ENCODE measurements around the gene GOLGA2.

Gene GOLGA2
- 26.7 to 100.0 (median 75.4) reads per million in 18 experiments for total RNA-seq

GRCh38 chr9:128275198-128276007 is at the start of gene GOLGA2:
Gene GOLGA2, minus strand, starts transcription at chr9:128276007. Its CDS starts 31 bp downstream, at chr9:128275976.
- DNase-seq, result no peak

GRCh38 chr9:128324401-128324800 is 48.6 kb upstream of the GOLGA2 start:
- DNase-seq, result no peak

- DNase-seq, result peak; percentile 14 to 52
These were observed 48.0 kb upstream of the GOLGA2 start for GRCh38 chr9:128323791-128324190.

GRCh38 chr9:128323212-128323730 is 47.5 kb upstream of the GOLGA2 start:
- DNase-seq, result no peak

GRCh38 chr9:128322404-128323211 is 46.8 kb upstream of the GOLGA2 start, which contains the start of the genes COQ4 and TRUB2:
Gene COQ4, plus strand, starts transcription at chr9:128322839. Its CDS starts 20 bp downstream, at chr9:128322859.
Gene TRUB2, minus strand, starts transcription at chr9:128322447. Its CDS starts 39 bp downstream, at chr9:128322408.
- peak; percentile 94 for DNase-seq

GRCh38 chr9:128321879-128322403 is 46.1 kb upstream of the GOLGA2 start:
- DNase-seq, result no peak

- DNase-seq, result no peak
These were observed 45.5 kb upstream of the GOLGA2 start for GRCh38 chr9:128321343-128321742.

- DNase-seq, result no peak
These were observed 41.8 kb upstream of the GOLGA2 start for GRCh38 chr9:128317629-128318028.

- DNase-seq, result no peak
These were observed 40.6 kb upstream of the GOLGA2 start for GRCh38 chr9:128316421-128316820.

- no peak for DNase-seq
These were observed 38.9 kb upstream of the GOLGA2 start for GRCh38 chr9:128314697-128315096.

- DNase-seq, result no peak
These were observed 34.7 kb upstream of the GOLGA2 start for GRCh38 chr9:128310461-128310860.

- DNase-seq, result no peak
These were observed 33.7 kb upstream of the GOLGA2 start for GRCh38 chr9:128309551-128309950.

- no peak for DNase-seq
These were observed 29.1 kb upstream of the GOLGA2 start for GRCh38 chr9:128304971-128305288.

- no peak for DNase-seq
These were observed 28.5 kb upstream of the GOLGA2 start for GRCh38 chr9:128304136-128304970.

- DNase-seq, result no peak
These were observed 23.0 kb upstream of the GOLGA2 start for GRCh38 chr9:128298535-128299482.

- DNase-seq, result no peak
These were observed 21.5 kb upstream of the GOLGA2 start for GRCh38 chr9:128297221-128297773.

GRCh38 chr9:128296340-128297220 is 20.8 kb upstream of the GOLGA2 start:
- no peak for DNase-seq

- DNase-seq, result no peak
These were observed 18.3 kb upstream of the GOLGA2 start for GRCh38 chr9:128294142-128294541.

GRCh38 chr9:128293091-128293490 is 17.3 kb upstream of the GOLGA2 start:
- no peak for DNase-seq

- no peak for DNase-seq
These were observed 16.2 kb upstream of the GOLGA2 start for GRCh38 chr9:128292009-128292408.

Data from inflammatory macrophage (primary cell).